ENCODE data around the gene TNFRSF21.
"Not testable (repeated sequence)": the region's sequence is repeated elsewhere in the genome, so short reads cannot be mapped to it uniquely, and the experiment has no call there.

Gene TNFRSF21

GRCh38 chr6:47319867-47320266 lies 10.2 kb upstream of the TNFRSF21 start:
- no peak for DNase-seq

GRCh38 chr6:47319382-47319781 lies 9.7 kb upstream of the TNFRSF21 start:
- no peak for DNase-seq

- DNase-seq, result no peak
Observed at GRCh38 chr6:47318236-47318989, 8.7 kb upstream of the TNFRSF21 start.

GRCh38 chr6:47315181-47315580 lies 5.5 kb upstream of the TNFRSF21 start:
- not testable (repeated sequence) for DNase-seq

- DNase-seq, result no peak
Observed at GRCh38 chr6:47310131-47310480, 401 bp upstream of the TNFRSF21 start.

- DNase-seq, result no peak
Observed at GRCh38 chr6:47308552-47309290, 984 bp downstream of the TNFRSF21 start.

GRCh38 chr6:47308198-47308517 lies 1.5 kb downstream of the TNFRSF21 start:
- DNase-seq, result no peak

GRCh38 chr6:47307362-47308197 lies 2.1 kb downstream of the TNFRSF21 start:
- DNase-seq, result no peak

GRCh38 chr6:47306887-47307286 lies 2.8 kb downstream of the TNFRSF21 start:
- no peak for DNase-seq

- no peak for DNase-seq
Observed at GRCh38 chr6:47303861-47304260, 5.8 kb downstream of the TNFRSF21 start.

- DNase-seq, result no peak
Observed at GRCh38 chr6:47303342-47303741, 6.4 kb downstream of the TNFRSF21 start.

- DNase-seq, result no peak
Observed at GRCh38 chr6:47302043-47302442, 7.7 kb downstream of the TNFRSF21 start.

- no peak for DNase-seq
Observed at GRCh38 chr6:47301441-47301840, 8.3 kb downstream of the TNFRSF21 start.

- DNase-seq, result no peak
Observed at GRCh38 chr6:47300417-47300816, 9.3 kb downstream of the TNFRSF21 start.

GRCh38 chr6:47299965-47300364 lies 9.7 kb downstream of the TNFRSF21 start:
- no peak for DNase-seq

GRCh38 chr6:47298475-47298874 lies 11.2 kb downstream of the TNFRSF21 start:
- no peak for DNase-seq

- no peak for DNase-seq
Observed at GRCh38 chr6:47294990-47295389, 14.7 kb downstream of the TNFRSF21 start.

GRCh38 chr6:47292944-47293343 lies 16.8 kb downstream of the TNFRSF21 start:
- no peak for DNase-seq

- DNase-seq, result no peak
Observed at GRCh38 chr6:47292027-47292426, 17.7 kb downstream of the TNFRSF21 start.

- no peak for DNase-seq
Observed at GRCh38 chr6:47290124-47290834, 19.4 kb downstream of the TNFRSF21 start.

- no peak for DNase-seq
Observed at GRCh38 chr6:47288267-47289090, 21.2 kb downstream of the TNFRSF21 start.

GRCh38 chr6:47286301-47286700 lies 23.4 kb downstream of the TNFRSF21 start:
- DNase-seq, result no peak

All from CD4-positive, alpha-beta T cell treated with Interleukin-15 for 1 hour (primary cell).